ENCODE measurements around the gene DNAJC13. TPM values are rescaled to one million over a fixed set of nuclear protein-coding genes. Genes with fewer than 3 reads are reported as not detected.
"Not testable (repeated sequence)": the region's sequence is repeated elsewhere in the genome, so short reads cannot be mapped to it uniquely, and the experiment has no call there.

The DNAJC13 gene
- total RNA-seq, 4 donors from 2014 or later, result 44.9 to 68.1 (median 65.5) TPM

DNA sequence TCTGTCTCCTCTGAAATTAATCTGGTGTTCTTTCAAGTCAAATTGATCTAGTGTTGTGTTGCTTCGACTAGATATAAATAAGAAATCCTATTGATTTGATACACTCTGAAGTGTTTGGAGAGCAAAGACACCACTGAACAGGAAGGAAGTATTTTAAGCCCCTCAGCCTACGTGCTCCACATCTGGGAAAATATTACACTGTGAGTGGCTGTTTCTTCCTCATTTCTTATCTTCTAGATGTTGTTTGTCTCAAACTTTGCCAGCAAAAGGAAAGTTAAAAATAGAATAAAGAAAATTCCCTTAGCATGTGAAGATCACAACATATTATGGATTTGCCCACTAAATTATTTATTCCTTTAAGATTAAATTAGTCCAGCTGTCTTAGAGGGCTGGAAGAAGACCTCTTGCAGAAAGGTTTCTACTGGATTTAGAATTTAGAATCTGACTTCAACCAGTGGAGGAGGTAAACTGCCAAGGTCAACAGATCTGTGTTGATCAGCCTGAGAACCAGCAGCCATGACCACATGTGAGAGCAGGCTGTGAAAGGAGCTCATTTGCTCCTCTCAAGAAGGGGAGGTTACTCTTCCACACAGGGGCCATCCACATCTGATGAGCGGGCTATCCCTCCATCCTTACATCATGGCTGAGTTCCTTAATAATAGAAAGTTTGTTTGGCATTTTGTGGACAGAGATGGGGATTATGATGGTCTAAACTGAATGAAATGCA is 133.4 kb downstream of the DNAJC13 start:
- no peaks in the 10 kb centered on the region for H3K9me3 ChIP-seq
- H3K4me1 ChIP-seq, result peaks cover 0 to 7% (median 0%) of the 10 kb centered on the region in 4 donors

DNA sequence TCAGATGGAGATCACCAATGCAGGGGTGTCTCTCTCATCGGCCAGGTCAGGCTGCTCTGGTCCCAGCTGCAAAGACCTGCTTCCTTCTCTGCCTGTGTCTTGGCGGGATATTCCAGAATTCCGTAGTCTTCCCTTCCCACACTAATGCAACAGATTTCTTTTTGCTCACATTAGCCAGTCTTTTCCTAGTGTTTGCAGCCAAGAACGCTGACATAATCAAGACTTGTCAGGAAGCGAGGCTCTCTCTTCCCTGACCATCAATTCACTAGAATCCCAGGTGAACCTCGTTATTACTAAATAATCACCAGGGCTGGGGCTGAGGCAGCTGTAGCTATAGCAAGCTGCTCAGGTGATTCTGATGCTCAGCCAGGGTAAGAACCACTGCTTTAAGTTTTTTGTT is 136.5 kb downstream of the DNAJC13 start:
- intact Hi-C loops (cut with DNase I; ENCODE audit: low total_unique reads) (no loop called here), in situ Hi-C loops (cut with MboI; ENCODE audit: low pct_ligation_motif_present in 1 of 4, low pct_unique_long_range_greater_than_20kb in 1 of 4, low sequenced_read_pairs in 3 of 4) (no loop called here)
- TF ChIP-seq, protein P1, sequence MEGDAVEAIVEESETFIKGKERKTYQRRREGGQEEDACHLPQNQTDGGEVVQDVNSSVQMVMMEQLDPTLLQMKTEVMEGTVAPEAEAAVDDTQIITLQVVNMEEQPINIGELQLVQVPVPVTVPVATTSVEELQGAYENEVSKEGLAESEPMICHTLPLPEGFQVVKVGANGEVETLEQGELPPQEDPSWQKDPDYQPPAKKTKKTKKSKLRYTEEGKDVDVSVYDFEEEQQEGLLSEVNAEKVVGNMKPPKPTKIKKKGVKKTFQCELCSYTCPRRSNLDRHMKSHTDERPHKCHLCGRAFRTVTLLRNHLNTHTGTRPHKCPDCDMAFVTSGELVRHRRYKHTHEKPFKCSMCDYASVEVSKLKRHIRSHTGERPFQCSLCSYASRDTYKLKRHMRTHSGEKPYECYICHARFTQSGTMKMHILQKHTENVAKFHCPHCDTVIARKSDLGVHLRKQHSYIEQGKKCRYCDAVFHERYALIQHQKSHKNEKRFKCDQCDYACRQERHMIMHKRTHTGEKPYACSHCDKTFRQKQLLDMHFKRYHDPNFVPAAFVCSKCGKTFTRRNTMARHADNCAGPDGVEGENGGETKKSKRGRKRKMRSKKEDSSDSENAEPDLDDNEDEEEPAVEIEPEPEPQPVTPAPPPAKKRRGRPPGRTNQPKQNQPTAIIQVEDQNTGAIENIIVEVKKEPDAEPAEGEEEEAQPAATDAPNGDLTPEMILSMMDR (IDR thresholded peaks at IDR 0.05), result no peak
- TF ChIP-seq POLR2AphosphoS5 (IDR thresholded peaks at IDR 0.05) (no peak), EP300 (IDR thresholded peaks at IDR 0.05; ENCODE audit: low read depth) (no peak), POLR2A (IDR thresholded peaks at IDR 0.05) (no peak)
- Histone ChIP-seq H3K4me3 (no peak overlapping the region), H3K27ac (no peak overlapping the region), H3K9me3 (no peaks in the 10 kb centered on the region), H3K4me1 (peaks cover 0 to 7% (median 0%) of the 10 kb centered on the region in 4 donors), H3K27me3 (no peaks in the 10 kb centered on the region), H3K36me3 (peaks cover 0 to 3% (median 0%) of the 10 kb centered on the region in 4 donors)
- DNase-seq, result no peak
- 85 to 86% methylated on average over 6 of the region's 6 CpGs for WGBS, 2 donors (ENCODE audit: low coverage in 1 of 2)

More for the DNA sequence above, 133.4 kb downstream of the DNAJC13 start:
- Histone ChIP-seq H3K4me3 (no peak overlapping the region), H3K36me3 (no peaks in the 10 kb centered on the region), H3K27ac (no peak overlapping the region), H3K27me3 (no peaks in the 10 kb centered on the region)
- in situ Hi-C loops (cut with MboI; ENCODE audit: low pct_ligation_motif_present in 1 of 4, low pct_unique_long_range_greater_than_20kb in 1 of 4, low sequenced_read_pairs in 3 of 4) (no loop called here), intact Hi-C loops (cut with DNase I; ENCODE audit: low total_unique reads) (no loop called here)
- 38 to 68% methylated on average over 1 to 3 of the region's 3 CpGs for WGBS, 2 donors (ENCODE audit: low coverage in 1 of 2)
- no peak for DNase-seq
- TF ChIP-seq POLR2A (IDR thresholded peaks at IDR 0.05) (no peak), POLR2AphosphoS5 (IDR thresholded peaks at IDR 0.05) (no peak), EP300 (IDR thresholded peaks at IDR 0.05; ENCODE audit: low read depth) (no peak)
- TF ChIP-seq, protein P1 (IDR thresholded peaks at IDR 0.05), result no peak

DNA sequence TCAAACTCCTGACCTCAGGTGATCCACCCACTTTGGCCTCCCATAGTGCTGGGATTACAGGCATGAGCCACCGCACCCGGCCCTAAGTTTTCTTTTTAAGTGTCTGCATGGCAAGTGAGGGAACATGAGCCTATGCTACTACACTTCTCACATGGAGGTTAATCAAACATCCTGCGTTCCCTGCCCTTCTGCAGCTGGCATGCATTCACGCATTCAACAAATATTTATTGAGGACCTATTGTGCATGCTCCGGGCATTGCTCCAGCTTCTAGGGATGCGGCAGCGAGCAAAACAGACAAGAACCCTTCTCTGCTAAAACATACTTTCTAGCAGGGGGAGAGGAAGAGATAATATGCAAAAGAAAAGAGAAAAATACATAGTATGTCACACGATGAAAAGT is 137.1 kb downstream of the DNAJC13 start:
- Histone ChIP-seq H3K4me1 (peaks cover 0 to 7% (median 0%) of the 10 kb centered on the region in 4 donors), H3K27me3 (no peaks in the 10 kb centered on the region), H3K9me3 (no peaks in the 10 kb centered on the region), H3K4me3 (no peak overlapping the region), H3K27ac (no peak overlapping the region), H3K36me3 (peaks cover 0 to 7% (median 0%) of the 10 kb centered on the region in 4 donors)
- WGBS, 2 donors (ENCODE audit: low coverage in 1 of 2), result 47% methylated on average over 6 to 8 of the region's 8 CpGs
- TF ChIP-seq POLR2AphosphoS5 (IDR thresholded peaks at IDR 0.05), result no peak
- TF ChIP-seq POLR2A (IDR thresholded peaks at IDR 0.05), result no peak
- TF ChIP-seq, protein P1 (IDR thresholded peaks at IDR 0.05), result no peak
- TF ChIP-seq EP300 (IDR thresholded peaks at IDR 0.05; ENCODE audit: low read depth), result no peak
- in situ Hi-C loops (cut with MboI; ENCODE audit: low pct_ligation_motif_present in 1 of 4, low pct_unique_long_range_greater_than_20kb in 1 of 4, low sequenced_read_pairs in 3 of 4) (no loop called here), intact Hi-C loops (cut with DNase I; ENCODE audit: low total_unique reads) (no loop called here)
- DNase-seq, result no peak

DNA sequence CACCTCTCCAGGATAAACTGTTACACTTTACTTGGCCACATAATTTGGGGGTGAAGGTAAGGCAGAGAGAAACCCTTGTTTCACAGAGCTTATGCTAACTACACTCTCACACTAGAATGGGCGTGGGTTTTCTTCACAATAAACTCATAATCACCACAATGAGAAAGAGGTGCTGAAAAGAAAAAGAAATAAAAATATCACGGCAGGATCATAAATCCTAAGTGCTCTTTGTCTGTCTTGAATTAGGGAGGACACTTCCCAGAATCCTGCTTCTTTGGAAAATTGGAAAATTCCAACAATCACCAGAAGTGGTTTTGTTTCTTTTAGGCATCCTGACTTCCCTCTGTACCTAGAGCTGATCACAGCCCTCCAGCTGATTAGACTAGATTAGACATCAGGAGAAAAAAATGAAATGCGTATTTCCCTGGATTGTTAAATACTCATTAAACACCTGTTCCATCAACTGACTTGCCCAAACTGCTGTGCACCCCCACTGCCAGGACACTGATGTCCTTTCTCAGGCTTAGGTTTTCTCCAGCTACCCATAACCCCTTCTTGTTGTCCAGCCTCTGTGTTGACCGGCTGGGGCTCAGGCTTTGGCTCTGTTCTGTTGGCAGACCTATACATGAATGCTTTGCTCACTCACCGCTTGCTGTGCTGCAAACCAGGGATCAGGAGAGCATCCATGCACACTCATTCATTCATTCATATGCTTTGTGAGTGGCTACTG is 138.2 kb downstream of the DNAJC13 start:
- no peak for DNase-seq
- Histone ChIP-seq H3K36me3 (peaks cover 0 to 7% (median 0%) of the 10 kb centered on the region in 4 donors), H3K9me3 (no peaks in the 10 kb centered on the region), H3K27ac (no peak overlapping the region), H3K4me3 (no peak overlapping the region), H3K4me1 (peaks cover 0 to 1% (median 0%) of the 10 kb centered on the region in 4 donors), H3K27me3 (no peaks in the 10 kb centered on the region)
- in situ Hi-C loops (cut with MboI; ENCODE audit: low pct_ligation_motif_present in 1 of 4, low pct_unique_long_range_greater_than_20kb in 1 of 4, low sequenced_read_pairs in 3 of 4) (no loop called here), intact Hi-C loops (cut with DNase I; ENCODE audit: low total_unique reads) (no loop called here)
- WGBS, 2 donors (ENCODE audit: low coverage in 1 of 2), result 68 to 75% methylated on average over 5 of the region's 5 CpGs
- no peak for TF ChIP-seq POLR2A (IDR thresholded peaks at IDR 0.05)
- TF ChIP-seq EP300 (IDR thresholded peaks at IDR 0.05; ENCODE audit: low read depth), result no peak
- TF ChIP-seq, protein P1 (IDR thresholded peaks at IDR 0.05), result no peak

DNA sequence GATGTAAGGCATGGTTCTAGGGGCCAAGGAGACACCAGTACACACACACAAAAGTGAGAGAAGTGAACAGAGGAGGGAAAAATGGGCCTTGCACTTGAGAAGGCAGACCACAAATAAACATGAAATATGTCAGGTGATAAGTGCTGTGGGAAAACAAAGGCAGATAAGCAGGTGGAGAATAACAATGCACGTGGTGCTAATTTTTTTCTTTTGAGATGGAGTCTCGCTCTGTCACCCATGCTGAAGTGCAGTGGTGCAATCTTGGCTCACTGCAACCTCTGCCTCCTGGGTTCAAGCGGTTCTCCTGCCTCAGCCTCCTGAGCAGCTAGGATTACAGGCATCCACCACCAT is 138.7 kb downstream of the DNAJC13 start:
- intact Hi-C loops (cut with DNase I; ENCODE audit: low total_unique reads); in situ Hi-C loops (cut with MboI; ENCODE audit: low pct_ligation_motif_present in 1 of 4, low pct_unique_long_range_greater_than_20kb in 1 of 4, low sequenced_read_pairs in 3 of 4); DNase-seq; H3K36me3 ChIP-seq; H3K9me3 ChIP-seq; H3K4me3 ChIP-seq; H3K4me1 ChIP-seq; H3K27me3 ChIP-seq: not testable (repeated sequence)
- peak overlapping the region in 1 of 4 donors; percentile 11 for H3K27ac ChIP-seq
- WGBS, 2 donors (ENCODE audit: low coverage in 1 of 2), result 90 to 91% methylated on average over 2 to 3 of the region's 3 CpGs

All from transverse colon (tissue), 4 donors.